ENCODE data around the gene PRR16. TPM values are rescaled to one million over a fixed set of nuclear protein-coding genes. Genes with fewer than 3 reads are reported as not detected.

The PRR16 gene
- total RNA-seq, 4 donors from 2014 or later = 8.3 to 12.1 (median 10.5) TPM

DNA sequence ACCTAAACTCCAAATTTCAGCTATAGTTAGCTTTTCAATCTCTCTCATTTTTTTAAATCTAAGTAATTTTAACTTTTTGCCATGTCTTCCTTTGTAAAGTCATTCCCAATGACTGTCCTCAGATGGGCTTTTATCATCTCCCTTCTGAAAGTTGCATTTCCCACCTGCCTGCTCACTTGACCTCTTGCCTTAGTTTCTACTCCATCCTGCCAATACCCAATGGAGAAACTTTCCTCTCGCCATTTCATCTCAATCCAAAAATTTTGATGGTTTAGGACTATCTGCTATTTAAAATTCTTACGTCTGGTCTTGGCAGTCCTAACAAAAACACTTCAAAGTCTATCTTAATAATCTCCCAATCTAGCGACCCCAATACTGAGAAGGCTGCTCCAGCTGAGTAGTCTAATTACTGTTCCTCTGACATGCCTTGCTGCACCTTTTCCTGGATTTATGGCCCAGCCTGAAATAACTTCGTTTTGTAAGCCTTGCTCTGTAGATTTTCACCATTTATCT lies 231.3 kb downstream of the PRR16 start:
- TF ChIP-seq CTCF (IDR thresholded peaks at IDR 0.05; ENCODE audit: low read depth) = no peak

DNA sequence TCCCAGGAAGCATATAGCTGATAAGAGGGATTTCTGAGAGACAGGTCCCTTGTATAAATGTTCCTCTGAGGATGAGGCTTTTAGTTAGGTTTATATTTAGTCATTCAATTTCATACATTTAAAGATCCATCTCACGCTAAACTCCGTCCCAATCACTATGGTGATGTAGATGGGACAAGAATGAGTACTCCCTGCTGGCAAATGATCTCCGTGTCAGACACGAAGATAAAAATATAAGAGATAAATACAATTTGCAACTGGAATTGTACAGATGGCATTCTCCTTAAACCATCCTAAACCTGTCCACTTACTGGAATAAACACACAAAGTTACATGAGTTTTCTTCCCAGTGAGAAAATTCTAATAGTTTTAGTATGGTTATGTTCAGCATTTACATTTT lies 233.0 kb downstream of the PRR16 start:
- TF ChIP-seq CTCF (IDR thresholded peaks at IDR 0.05; ENCODE audit: low read depth) = no peak

DNA sequence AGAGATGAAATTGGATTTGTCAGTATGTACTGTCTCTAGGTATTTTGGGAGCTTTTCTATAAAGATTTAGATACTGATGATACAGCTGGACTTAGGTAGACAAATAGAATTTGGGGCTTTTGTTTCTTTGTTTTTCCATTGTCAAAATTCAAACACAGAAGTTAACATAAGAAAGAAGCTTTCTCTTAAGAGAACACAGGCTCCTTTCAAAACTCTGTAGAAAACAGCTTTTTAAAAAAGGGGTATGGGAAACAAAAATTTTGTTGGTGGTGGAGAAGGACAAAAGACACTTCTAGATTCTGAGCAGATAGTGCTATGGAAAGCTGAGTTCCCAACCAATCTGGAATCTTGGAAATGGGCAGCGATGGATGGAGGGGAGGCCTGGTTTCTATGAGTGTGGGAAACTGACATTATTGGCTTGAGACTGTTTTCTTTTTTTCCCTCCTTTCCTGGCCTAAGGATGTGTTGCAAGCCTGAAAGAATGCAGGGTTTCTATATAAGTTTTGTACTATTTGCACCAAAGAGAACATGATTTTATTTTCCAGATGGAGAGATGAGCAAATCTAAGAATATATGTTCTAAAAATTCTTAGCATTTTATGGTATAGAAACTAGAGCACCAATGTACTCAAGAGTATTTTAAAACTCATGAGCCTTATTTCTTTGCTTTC lies 240.0 kb downstream of the PRR16 start:
- no peak for TF ChIP-seq CTCF (IDR thresholded peaks at IDR 0.05; ENCODE audit: low read depth)

- TF ChIP-seq CTCF (IDR thresholded peaks at IDR 0.05; ENCODE audit: low read depth) = no peak
Measured at GRCh38 chr5:120706877-120707276, 242.8 kb downstream of the PRR16 start.

DNA sequence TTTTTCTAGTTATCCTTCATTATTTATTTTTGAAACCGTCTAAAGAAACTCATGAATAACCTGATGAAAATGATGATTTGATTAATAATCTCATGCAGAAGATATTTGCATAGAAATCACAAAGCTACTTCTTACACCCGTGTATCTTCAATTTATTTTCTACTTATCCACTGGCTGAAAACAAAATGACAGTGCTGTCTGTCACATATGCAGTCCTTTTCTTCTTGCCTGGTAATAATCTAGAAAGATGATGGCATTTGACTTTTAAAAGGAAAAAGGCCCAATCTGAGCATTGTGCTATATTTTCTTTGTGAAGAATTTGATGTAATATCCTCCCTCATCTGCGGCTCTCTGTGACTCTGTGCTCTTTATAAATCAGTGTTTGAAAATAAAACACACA lies 253.3 kb downstream of the PRR16 start:
- no peak for TF ChIP-seq CTCF (IDR thresholded peaks at IDR 0.05; ENCODE audit: low read depth)

DNA sequence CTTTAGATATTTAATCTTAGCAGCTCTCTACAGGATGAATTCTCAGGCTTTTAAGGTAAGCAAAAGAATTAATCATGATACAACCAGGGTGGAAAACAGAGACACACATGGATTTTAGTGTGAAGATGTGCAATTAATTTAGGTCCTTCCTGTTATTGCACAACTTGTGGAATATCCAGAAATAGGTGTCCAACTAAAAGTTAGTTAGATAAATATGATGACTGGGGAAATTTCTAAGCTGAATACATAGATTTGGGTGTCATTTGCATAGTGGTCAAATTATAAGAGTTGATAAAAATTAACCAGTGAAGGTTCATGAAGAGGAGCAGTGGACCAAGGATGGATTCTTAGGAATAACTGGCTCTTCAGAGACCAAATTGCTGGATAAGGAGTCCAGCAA lies 266.1 kb downstream of the PRR16 start:
- TF ChIP-seq CTCF (IDR thresholded peaks at IDR 0.05; ENCODE audit: low read depth) = no peak

GRCh38 chr5:120734033-120734432 lies 269.9 kb downstream of the PRR16 start:
- TF ChIP-seq CTCF (IDR thresholded peaks at IDR 0.05; ENCODE audit: low read depth) = no peak

Data from subcutaneous adipose tissue (tissue), 4 donors.